ENCODE measurements around the gene DLG1.
"Not testable (repeated sequence)": the region's sequence is repeated elsewhere in the genome, so short reads cannot be mapped to it uniquely, and the experiment has no call there.

Gene DLG1

GRCh38 chr3:197068077-197068476 is 230.3 kb downstream of the DLG1 start:
- DNase-seq: no peak

- DNase-seq: no peak
Observed at GRCh38 chr3:197064771-197065170, 233.6 kb downstream of the DLG1 start.

- no peak for DNase-seq
Observed at GRCh38 chr3:197062446-197062845, 236.0 kb downstream of the DLG1 start.

- DNase-seq: not testable (repeated sequence)
Observed at GRCh38 chr3:197051637-197052036, 246.8 kb downstream of the DLG1 start.

- DNase-seq: no peak
Observed at GRCh38 chr3:197050511-197050910, 247.9 kb downstream of the DLG1 start.

- DNase-seq: no peak
Observed at GRCh38 chr3:197042539-197042938, 255.9 kb downstream of the DLG1 start.

GRCh38 chr3:197041875-197042488 is 256.4 kb downstream of the DLG1 start:
- DNase-seq: no peak

GRCh38 chr3:197040658-197041057 is 257.8 kb downstream of the DLG1 start:
- no peak for DNase-seq

GRCh38 chr3:197038679-197039462 is 259.5 kb downstream of the DLG1 start:
- DNase-seq: no peak

GRCh38 chr3:197035577-197035976 is 262.8 kb downstream of the DLG1 start:
- DNase-seq: no peak

- not testable (repeated sequence) for DNase-seq
Observed at GRCh38 chr3:197034778-197035177, 263.6 kb downstream of the DLG1 start.

- not testable (repeated sequence) for DNase-seq
Observed at GRCh38 chr3:197033764-197034163, 264.6 kb downstream of the DLG1 start.

- DNase-seq: no peak
Observed at GRCh38 chr3:197031315-197032285, 266.8 kb downstream of the DLG1 start.

GRCh38 chr3:197030379-197031314 is 267.8 kb downstream of the DLG1 start:
- DNase-seq: no peak

GRCh38 chr3:197029511-197030167 is 268.8 kb downstream of the DLG1 start, which contains the start of gene MELTF:
Gene MELTF (minus strand): TSS chr3:197029817. CDS start chr3:197029702, 115 bp downstream.
- peak; percentile 52 for DNase-seq

- DNase-seq: peak; percentile 33
Observed at GRCh38 chr3:197028728-197029510, 269.5 kb downstream of the DLG1 start.

GRCh38 chr3:197027896-197028727 is 270.3 kb downstream of the DLG1 start:
- no peak for DNase-seq

GRCh38 chr3:197027151-197027895 is 271.1 kb downstream of the DLG1 start:
- DNase-seq: no peak

GRCh38 chr3:197026481-197026866 is 271.9 kb downstream of the DLG1 start:
- DNase-seq: no peak

Measured in stimulated activated naive CD4-positive, alpha-beta T cell treated with Interleukin-2 at 50 U/mL for 16 hours (primary cell).